Activated CD4-positive, alpha-beta T cell treated with anti-CD3 and anti-CD28 coated beads, Interleukin-2, Interleukin-6, amounts not matched to agents 100 ng/mL and 50 ng/mL, durations not matched to agents 16 hours and 8 hours (primary cell): ENCODE results near the gene ASXL1.
"Not testable (repeated sequence)": the region's sequence is repeated elsewhere in the genome, so short reads cannot be mapped to it uniquely, and the experiment has no call there.

ENCODE experiments used
- DNase-seq: peaks from one replicate; pipeline ENCODE4 v3.0.0-alpha.2; 2020

The ASXL1 gene

DNA sequence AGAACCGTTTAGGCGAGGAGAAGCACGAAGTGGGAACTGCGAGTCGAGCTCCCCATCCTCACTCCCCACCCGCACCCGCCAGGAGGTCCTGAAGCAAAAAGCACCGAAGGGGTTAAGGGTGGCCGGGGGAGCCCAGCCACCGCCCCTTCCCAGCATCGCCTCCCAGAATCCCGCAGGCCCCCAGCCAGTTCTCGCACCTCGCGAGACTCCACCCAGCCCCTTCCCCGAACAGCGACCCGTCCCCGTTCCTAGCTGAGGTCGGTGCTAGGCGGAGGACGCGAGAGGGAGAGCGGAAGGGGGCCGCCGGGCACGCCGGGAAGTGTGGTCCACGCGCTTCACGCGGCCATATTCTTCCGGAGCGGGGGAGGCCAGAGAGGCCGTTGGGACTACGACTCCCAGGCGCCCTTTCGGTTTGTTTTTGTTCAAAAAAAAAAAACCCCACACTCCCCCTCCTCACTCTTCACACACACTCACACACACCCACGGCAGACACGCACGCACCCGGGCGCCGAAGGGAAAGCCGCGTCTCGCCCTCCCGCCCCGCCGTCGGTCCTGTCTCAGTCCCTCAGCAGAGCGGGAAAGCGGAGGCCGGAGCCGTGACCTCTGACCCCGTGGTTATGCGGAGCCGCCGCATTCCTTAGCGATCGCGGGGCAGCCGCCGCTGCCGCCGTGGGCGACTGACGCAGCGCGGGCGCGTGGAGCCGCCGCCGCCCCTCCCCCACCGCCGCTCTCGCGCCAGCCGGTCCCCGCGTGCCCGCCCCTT is at the start of gene ASXL1:
Gene ASXL1, plus strand, starts transcription at position 463 of the 763 bp plus-strand sequence. CDS start 445 bp downstream, outside the sequence.
- peak; percentile 99 for DNase-seq

GRCh38 chr20:32312718-32313424 is 45.3 kb upstream of the ASXL1 start:
- DNase-seq, result no peak

DNA sequence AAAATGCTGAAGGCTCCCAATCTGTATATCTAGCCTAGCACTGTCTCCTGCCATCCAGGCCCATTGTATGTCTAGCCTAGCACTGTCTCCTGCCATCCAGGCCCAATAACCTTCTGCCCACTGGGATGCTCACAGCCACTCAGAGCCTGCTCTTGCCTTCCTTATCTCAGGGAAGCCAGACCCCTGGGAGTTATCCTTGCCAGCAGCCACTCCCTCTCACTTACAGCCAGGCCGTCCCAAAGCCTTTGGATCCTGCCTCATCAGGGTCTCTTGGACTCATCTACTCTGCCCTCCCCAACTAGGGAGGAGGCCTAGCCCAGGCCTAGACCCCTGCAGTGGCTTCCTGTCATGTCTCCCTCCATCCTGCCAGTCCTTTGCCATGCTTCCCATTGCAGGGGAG is 43.4 kb upstream of the ASXL1 start:
- no peak for DNase-seq

DNA sequence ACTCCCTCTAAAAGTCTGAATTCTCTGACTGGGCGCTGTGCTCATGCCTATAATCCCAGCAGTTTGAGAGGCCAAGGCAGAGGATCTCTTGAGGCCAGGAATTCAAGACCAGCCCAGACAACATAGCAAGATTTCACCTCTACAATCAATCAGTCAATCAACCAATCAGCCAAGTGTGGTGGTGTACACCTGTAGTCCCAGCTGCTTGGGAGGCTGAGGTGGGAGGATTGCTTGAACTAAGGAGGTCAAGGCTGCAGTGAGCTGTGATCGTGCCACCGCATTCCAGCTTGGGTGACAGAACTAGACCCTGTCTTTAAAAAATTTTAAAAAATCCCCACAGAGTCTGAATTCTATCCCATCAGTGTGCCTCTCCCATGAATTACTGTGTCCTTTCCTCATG is 42.7 kb upstream of the ASXL1 start:
- DNase-seq, result no peak

DNA sequence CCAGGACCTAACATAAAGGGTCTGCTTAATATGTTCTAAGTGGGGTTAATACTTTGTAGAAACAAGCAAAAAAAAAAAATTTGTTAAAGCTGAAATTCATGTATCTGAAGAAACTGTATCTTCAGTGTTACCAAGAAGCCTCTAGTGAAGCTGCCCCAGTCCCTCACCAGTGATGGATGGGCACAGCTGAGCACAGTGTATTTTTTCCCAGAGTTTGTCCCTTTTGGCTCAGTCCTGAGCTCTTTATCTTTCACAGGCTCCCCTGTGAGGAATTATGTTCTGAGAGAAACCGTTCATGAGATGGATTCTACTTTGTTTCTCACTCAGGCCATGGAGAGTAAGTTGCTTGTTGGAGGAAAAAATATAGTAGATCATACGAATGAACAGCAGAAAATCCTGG is 42.2 kb upstream of the ASXL1 start:
- DNase-seq, result no peak

- DNase-seq, result no peak
Observed at GRCh38 chr20:32316667-32317066, 41.5 kb upstream of the ASXL1 start.

DNA sequence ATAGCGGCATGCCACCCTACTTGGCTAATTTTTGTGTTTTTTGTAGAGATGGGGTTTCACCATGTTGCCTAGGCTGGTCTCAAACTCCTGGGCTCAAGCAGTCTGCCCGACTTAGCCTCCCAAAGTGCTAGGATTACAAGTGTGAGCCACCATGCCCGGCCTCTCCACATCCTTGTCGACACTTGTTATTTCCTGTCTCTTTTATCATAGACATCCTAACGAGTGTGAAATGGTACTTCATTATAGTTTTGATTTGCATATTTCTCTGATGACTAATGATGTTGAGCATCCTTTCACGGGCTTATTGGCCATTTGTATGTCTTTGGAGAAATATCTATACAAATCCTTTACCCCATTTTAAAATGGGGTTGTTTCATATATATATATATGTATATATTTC is 39.0 kb upstream of the ASXL1 start:
- DNase-seq, result no peak

DNA sequence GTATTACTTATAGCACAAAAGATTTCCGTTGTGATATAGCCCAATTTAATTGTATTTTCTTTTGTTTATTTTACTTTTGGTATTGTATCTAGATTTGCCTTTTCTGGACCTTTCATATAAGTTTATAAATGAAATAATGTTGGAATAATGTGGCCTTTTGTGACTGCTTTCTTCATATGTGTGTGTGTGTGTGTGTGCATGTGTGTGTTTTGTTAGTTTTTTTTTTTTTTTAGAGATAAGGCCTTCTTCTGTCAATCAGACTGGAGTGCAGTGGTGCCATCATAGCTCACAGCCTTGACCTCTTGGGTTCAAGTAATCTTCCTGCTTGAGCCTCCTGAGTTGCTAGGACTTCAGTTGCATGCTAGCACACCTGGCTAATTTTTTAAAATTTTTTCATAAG is 37.8 kb upstream of the ASXL1 start:
- DNase-seq, result no peak

DNA sequence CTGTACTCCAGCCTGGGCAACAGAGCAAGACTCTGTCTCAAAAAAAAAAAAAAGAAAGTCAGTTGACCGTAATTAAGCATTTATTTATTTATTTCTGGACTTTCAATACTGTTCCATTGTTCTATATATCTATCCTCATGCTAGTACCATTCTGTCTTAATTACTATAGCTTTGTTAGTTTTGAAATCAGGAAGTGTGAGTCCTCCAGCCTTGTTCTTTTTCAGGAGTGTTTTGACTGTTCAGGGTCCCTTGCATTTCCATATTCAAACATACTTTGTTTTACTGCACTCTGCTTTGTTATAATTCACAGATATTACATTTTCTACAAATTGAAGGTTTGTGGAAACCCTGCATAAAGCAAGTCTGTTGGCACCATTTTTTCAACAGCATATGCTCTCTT is 36.7 kb upstream of the ASXL1 start:
- DNase-seq, result no peak

DNA sequence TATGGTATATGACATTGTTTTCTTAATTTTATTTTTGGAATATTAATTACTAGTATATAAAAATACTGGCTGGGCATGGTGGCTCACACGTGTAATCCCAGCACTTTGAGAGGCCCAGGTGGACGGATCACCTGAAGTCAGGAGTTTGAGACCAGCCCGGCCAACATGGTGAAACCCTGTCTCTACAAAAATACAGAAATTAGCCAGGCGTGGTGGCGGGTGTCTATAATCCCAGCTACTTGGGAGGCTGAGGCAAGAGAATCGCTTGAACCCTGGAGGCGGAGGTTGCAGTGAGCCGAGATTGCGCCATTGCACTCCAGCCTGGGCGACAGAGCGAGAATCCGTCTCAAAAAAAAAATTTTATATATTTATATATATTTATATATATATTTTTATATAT is 35.9 kb upstream of the ASXL1 start:
- DNase-seq, result not testable (repeated sequence)

- not testable (repeated sequence) for DNase-seq
Observed at GRCh38 chr20:32323761-32324160, 34.4 kb upstream of the ASXL1 start.

DNA sequence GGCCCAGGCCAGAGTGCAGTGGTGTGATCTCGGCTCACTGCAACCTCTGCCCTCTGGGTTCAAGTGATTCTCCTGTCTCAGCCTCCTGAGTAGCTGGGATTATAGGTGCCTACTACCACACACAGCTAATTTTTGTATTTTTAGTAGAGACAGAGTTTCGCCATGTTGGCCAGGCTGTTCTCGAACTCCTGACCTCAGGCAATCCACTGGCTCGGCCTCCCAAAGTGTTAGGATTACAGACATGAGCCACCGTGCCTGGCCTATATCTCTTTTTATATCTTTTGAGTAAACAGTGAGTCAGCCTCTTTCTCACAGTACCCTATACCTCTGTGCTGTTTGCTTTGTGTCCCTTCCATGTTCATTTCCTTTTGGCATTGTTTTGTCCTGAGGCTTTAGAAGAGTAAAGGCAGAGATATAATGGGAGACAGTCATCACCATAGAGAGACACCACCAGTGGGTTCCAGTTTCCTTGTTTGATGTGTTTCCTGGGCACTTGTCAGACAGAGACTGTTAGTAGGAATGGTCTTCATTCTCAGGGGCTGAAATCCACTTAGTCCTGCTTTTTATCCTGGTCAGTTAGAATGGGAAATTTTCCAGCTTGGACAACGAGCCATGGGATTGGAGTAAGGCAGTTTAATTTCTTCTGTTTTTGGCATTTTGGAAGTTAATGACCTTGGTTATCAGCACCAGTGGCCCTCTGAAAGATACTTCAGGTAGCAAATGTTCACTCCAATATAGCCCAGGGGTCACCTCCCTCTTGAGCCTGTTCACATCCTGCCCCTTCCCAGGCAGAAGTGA is 32.2 kb upstream of the ASXL1 start:
- no peak for DNase-seq

DNA sequence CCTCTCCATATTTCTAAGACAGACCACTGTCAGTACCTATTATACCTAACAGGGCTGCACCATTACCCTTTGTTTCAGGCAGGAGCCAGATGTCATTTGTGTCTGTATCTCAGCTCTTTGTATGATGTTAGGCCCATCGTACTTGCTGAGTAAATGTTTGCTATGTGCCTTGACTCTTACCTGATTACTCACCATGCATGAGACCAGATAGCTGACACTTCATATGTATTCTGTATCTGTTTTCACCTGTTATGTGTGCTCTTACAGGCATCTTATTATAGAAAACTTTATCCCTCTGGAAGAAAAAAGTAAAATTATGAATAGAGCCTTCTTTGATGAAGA is 31.7 kb upstream of the ASXL1 start:
- no peak for DNase-seq

DNA sequence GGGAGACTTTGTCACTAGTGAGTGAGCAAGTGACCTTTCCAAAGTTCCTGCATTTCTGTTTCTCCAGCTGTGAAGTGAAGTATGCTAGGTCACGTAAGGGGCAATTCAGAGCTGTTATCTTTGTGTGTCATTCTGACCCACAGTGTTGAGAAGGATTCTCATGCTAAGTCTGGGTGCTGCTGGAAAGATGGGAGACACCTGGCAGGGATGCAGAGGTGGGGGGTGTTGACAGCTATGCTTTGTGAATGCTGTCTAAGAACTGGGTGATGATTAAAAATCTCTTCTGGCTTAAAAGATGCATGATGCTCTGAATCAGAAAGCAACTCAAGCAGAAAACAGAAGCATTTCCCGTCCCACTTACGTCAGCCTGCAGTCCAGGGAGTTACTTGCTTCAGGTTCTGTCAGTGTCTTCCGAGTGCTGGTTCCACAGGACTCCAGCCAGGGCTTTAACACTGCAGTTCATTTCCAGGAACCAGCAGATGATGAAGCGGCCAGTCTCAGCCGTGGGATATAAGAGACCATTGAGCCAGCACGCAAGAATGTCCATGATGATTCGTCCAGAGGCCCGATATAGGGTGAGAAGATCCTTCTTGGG is 30.9 kb upstream of the ASXL1 start:
- DNase-seq, result no peak

GRCh38 chr20:32329817-32330554 is 28.1 kb upstream of the ASXL1 start:
- DNase-seq, result no peak

- DNase-seq, result no peak
Observed at GRCh38 chr20:32330555-32330897, 27.6 kb upstream of the ASXL1 start.

- DNase-seq, result no peak
Observed at GRCh38 chr20:32332614-32333013, 25.5 kb upstream of the ASXL1 start.

DNA sequence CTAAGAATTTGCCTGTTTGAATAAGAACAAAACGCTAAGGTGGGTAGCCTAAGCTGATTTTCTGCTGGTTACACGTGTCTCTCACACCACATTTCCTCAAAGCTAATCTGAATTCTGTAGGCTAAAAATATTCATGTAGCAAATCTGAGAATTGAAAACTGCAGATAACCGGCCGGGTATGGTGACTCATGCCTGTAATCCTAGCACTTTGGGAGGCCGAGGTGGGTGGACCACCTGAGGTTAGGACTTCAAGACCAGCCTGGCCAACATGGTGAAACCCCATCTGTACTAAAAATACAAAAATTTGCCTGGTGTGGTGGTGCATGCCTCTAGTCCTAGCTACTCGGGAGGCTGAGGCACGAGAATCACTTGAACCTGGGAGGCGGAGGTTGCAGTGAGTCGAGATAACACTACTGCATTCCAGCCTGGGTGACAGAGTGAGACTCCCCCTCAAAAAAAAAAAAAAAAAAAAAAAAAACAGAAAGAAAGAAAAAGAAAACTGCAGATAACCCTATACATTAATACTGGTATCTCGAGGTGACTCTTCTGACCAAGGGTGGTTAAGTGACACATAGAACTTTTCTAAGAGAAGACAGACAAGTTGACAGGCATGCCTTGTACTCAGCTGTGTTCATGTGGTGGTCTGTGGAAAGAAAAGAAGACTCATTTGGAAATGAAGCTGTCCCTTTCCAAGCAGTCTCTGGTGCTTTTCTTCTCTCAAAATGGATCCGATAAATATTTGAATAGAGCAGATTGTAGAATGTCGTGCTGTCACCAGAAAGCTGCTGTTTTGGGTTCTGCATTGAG is 24.7 kb upstream of the ASXL1 start:
- peak; percentile 88 for DNase-seq

DNA sequence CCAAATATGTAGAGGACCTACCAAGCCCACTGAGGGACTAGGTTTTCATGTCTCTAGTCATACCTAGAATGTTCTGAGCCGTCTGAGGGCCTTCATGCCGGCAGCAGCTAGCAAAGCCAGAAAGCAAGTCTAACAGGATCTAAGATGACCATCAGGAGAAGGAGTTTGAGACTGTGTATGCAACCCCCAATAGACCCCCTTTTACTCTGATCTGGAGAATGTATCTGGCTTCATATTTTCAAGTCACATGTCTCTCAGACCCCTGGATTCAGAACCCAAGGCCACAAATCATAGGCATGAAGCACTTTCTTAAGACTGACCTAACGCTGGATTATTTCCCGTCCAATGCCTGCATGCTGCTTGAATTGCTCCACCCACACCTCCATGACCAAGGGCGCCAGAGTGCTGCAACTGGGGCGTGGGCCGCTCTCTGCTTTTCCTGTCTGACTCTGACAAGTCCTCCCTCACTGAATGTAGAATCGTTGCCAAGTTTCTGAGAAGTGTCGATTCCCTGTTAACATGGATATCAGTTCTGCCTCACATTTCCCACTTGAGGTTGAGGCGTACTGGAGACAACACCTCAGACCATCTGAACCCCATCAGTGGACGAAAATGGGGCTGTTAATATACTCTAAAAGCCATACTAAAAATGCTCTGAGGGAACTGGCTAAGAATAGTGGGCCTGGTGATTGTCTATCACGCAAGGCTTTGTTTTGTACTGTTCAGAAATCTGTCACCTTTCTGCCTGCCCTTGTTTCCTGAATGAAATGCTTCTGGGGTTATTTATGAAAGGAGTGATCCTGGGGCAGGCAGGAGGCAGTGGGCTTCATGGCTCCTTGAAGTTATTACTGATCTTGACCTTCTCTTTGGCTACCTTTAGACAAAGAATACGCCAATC is 23.9 kb upstream of the ASXL1 start:
- peak; percentile 81 for DNase-seq

DNA sequence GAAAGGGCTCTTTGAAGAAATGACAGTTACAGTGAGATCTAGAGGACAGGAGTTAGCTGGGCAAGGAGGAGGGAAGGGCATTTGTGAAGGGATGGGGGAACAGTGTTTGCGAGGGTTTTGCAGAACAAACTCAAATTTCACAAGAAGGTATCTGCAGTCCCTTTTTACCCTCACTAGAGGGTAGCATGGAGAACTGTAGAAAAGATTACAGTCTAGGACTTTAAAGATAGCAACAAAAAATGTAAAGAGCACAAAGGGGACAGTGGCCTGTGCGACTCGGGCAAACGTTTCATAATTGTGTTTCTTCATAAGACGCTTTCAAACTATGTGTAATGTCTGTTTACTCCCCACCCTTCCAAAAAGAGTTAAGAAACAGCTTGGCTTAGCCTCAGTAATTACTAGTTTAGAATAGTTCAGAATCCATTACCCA is 21.2 kb upstream of the ASXL1 start:
- DNase-seq, result peak; percentile 54
